ENCODE measurements around the gene KRT15.

The KRT15 gene

GRCh38 chr17:41518789-41519449, at the start of gene KRT15:
KRT15 (minus strand) TSS chr17:41518890; CDS start chr17:41518827, 63 bp downstream.
- DNase-seq: no peak

GRCh38 chr17:41567317-41567716, 48.6 kb upstream of the KRT15 start:
- DNase-seq: no peak

GRCh38 chr17:41565338-41565737, 46.6 kb upstream of the KRT15 start:
- no peak for DNase-seq

- no peak for DNase-seq
Observed at GRCh38 chr17:41563607-41564170, 45.0 kb upstream of the KRT15 start.

- DNase-seq: no peak
Observed at GRCh38 chr17:41561554-41561953, 42.9 kb upstream of the KRT15 start.

- DNase-seq: no peak
Observed at GRCh38 chr17:41559548-41559947, 40.9 kb upstream of the KRT15 start.

- DNase-seq: no peak
Observed at GRCh38 chr17:41556931-41557330, 38.2 kb upstream of the KRT15 start.

- no peak for DNase-seq
Observed at GRCh38 chr17:41556306-41556705, 37.6 kb upstream of the KRT15 start.

- DNase-seq: no peak
Observed at GRCh38 chr17:41555105-41555887, 36.6 kb upstream of the KRT15 start.

GRCh38 chr17:41553987-41554680, 35.4 kb upstream of the KRT15 start:
- DNase-seq: no peak

- no peak for DNase-seq
Observed at GRCh38 chr17:41553176-41553575, 34.5 kb upstream of the KRT15 start.

GRCh38 chr17:41552455-41552854, 33.8 kb upstream of the KRT15 start:
- no peak for DNase-seq

GRCh38 chr17:41551365-41551764, 32.7 kb upstream of the KRT15 start:
- no peak for DNase-seq

- DNase-seq: no peak
Observed at GRCh38 chr17:41549596-41550039, 30.9 kb upstream of the KRT15 start.

GRCh38 chr17:41548844-41549595, 30.3 kb upstream of the KRT15 start:
- DNase-seq: peak in 49 of 56 donors; percentile 5 to 80 (median 39)

- peak in 8 of 56 donors; percentile 4 to 35 (median 12) for DNase-seq
Observed at GRCh38 chr17:41547921-41548843, 29.5 kb upstream of the KRT15 start.

- no peak for DNase-seq
Observed at GRCh38 chr17:41547378-41547841, 28.7 kb upstream of the KRT15 start.

GRCh38 chr17:41546819-41547218, 28.1 kb upstream of the KRT15 start:
- DNase-seq: no peak

GRCh38 chr17:41545829-41546410, 27.2 kb upstream of the KRT15 start:
- DNase-seq: no peak
